Stimulated activated naive CD8-positive, alpha-beta T cell treated with anti-CD3 and anti-CD28 coated beads, Interleukin-15, Interleukin-2, amounts not matched to agents 100 ng/mL and 50 ng/mL, for 24 hours (primary cell): ENCODE measurements around the gene FRYL.
A peak's percentile ranks its signal among the peaks of the same experiment; 100 is the strongest.

Experiments used
- H3K27ac Mint-ChIP-seq: one replicate; pipeline ENCODE4 v1.8.0; 2021; ENCODE audit warnings: mild to moderate bottlenecking, mixed read lengths
- H3K27me3 Mint-ChIP-seq: one replicate; pipeline ENCODE4 v1.8.0; 2021; ENCODE audit warnings: mixed read lengths
- H3K36me3 Mint-ChIP-seq: one replicate; pipeline ENCODE4 v1.8.0; 2021; ENCODE audit warnings: low read depth, mixed read lengths
- H3K4me1 Mint-ChIP-seq: one replicate; pipeline ENCODE4 v1.8.0; 2021; ENCODE audit warnings: low read depth, mixed read lengths
- H3K4me3 Mint-ChIP-seq: one replicate; pipeline ENCODE4 v1.8.0; 2021; ENCODE audit warnings: mild to moderate bottlenecking, mixed read lengths
- H3K9me3 Mint-ChIP-seq: one replicate; pipeline ENCODE4 v1.8.0; 2021; ENCODE audit warnings: mixed read lengths

FRYL gene

DNA sequence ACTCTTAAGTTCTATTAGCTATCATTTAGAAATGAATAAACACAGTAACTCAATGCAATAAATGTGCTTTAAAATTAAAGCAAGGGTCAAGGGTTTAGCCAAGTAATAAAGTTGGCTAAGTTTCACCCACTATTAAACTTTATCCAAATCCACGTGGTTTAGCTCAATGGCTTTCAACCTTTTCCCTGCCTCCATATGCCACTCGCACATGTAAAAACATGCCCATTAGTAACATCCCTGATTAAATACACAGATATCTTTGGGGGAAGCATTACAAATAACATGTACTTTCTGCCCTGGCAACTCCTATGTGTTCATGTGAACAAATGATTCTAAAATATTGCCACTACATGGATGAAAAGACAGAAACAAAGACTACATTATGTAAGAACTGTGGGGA, 159.2 kb downstream of the FRYL start:
- Mint-ChIP-seq H3K27ac (no peak overlapping the region), H3K4me3 (no peak overlapping the region), H3K9me3 (no peaks in the 10 kb centered on the region), H3K4me1 (no peaks in the 10 kb centered on the region), H3K27me3 (no peaks in the 10 kb centered on the region), H3K36me3 (peaks cover 47% of the 10 kb centered on the region)

DNA sequence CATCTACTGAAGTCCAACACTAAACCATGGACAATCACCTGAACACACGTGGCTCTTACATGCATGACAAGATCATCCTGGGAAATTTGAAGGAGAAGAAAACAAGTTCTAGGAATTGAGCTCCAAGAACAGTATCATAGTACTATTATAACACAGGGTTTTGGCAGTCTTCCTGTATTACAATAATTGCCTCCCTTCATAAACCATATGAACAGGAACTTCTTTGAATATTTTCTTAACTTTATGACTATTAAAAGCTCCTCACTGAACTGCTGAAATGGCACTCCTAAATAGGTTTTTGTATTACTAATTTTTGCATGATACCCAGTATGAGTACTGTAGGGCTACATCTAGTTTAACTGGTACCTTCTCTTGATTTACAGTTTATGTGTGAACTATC, 160.0 kb downstream of the FRYL start:
- Mint-ChIP-seq H3K4me1 (no peaks in the 10 kb centered on the region), H3K27me3 (no peaks in the 10 kb centered on the region), H3K9me3 (no peaks in the 10 kb centered on the region), H3K36me3 (peaks cover 54% of the 10 kb centered on the region), H3K27ac (no peak overlapping the region), H3K4me3 (no peak overlapping the region)

DNA sequence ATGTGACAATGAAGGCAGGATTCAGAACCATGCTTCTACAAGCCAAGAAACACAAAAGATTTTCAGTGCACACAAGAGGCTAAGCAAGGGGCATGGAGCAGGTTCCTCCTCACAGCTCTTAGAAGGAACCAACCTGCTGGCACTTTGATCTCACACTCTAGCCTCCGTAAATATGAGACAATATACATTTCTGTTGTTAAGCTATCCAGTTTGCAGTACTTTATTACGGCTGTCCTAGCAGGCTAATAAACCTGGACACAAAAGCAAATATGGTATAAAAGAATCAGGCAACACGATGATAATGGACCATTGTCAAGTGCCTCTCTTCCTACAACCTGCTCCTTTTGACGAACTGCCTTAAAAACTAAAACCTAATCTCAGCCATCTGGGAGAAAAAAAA, 175.6 kb downstream of the FRYL start:
- Mint-ChIP-seq H3K27ac (no peak overlapping the region), H3K36me3 (peaks cover 28% of the 10 kb centered on the region), H3K4me3 (no peak overlapping the region), H3K9me3 (no peaks in the 10 kb centered on the region), H3K27me3 (no peaks in the 10 kb centered on the region), H3K4me1 (no peaks in the 10 kb centered on the region)

- H3K27me3 Mint-ChIP-seq = no peaks in the 10 kb centered on the region
- no peaks in the 10 kb centered on the region for H3K4me1 Mint-ChIP-seq
- H3K4me3 Mint-ChIP-seq = no peak overlapping the region
- peaks cover 28% of the 10 kb centered on the region for H3K36me3 Mint-ChIP-seq
- H3K27ac Mint-ChIP-seq = no peak overlapping the region
- H3K9me3 Mint-ChIP-seq = no peaks in the 10 kb centered on the region
These were observed 176.0 kb downstream of the FRYL start for GRCh38 chr4:48604041-48604440.

DNA sequence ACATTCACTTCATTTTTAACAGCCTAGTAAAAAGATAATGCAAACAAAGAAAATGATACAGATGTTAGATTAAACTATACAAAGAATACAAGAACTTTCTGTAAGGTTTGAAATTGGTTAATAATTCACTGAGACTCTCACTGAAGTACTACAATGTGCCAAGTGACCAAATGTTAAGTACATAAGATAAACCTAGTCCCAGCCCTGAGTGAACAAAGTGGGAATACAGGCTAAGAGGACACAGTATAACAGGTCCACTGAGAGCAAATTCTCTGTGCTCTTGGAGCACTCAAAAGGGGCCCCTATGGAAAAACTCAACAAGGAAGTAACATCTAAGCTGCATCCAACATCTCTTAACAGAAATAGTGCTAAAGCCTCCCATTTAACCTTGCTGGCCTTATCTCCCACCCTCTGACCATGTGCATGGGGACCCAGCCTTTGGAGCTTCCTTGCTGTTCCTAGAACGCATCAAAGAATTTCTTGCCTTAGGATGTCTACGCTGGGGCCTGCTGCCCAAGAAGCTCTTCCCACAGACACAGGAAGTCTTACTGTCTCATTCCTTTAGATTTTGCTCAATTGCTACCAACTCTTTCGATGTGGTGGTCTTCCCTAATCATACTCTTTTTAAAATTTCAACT, 176.6 kb downstream of the FRYL start:
- Mint-ChIP-seq H3K4me3 (no peak overlapping the region), H3K27ac (no peak overlapping the region), H3K27me3 (no peaks in the 10 kb centered on the region), H3K9me3 (no peaks in the 10 kb centered on the region), H3K36me3 (peaks cover 31% of the 10 kb centered on the region), H3K4me1 (no peaks in the 10 kb centered on the region)

DNA sequence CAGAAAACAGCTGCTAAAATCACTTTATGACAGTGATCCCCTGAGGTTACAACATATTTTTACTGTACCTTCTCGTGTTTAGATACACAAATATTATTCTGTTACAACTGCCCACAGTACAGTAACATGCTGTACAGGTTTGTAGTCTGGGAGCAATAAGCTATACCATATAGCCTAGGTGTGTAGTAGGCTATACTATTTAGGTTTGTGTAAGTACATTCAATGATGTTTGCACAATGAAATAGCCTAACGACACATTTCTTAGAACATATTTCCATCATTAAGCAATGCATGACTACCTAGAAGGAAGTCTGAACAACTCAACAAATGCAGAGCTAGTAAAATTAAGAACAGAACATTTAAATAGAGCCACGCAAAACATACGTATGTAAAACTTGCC, 177.3 kb downstream of the FRYL start:
- Mint-ChIP-seq H3K27ac (no peak overlapping the region), H3K9me3 (no peaks in the 10 kb centered on the region)

GRCh38 chr4:48602222-48602621, 177.9 kb downstream of the FRYL start:
- H3K36me3 Mint-ChIP-seq = peaks cover 30% of the 10 kb centered on the region

More for the DNA sequence above, 177.3 kb downstream of the FRYL start:
- no peaks in the 10 kb centered on the region for H3K4me1 Mint-ChIP-seq
- no peak overlapping the region for H3K4me3 Mint-ChIP-seq
- no peaks in the 10 kb centered on the region for H3K27me3 Mint-ChIP-seq
- peaks cover 30% of the 10 kb centered on the region for H3K36me3 Mint-ChIP-seq

GRCh38 chr4:48596336-48596735, 183.7 kb downstream of the FRYL start:
- Mint-ChIP-seq H3K9me3 (no peaks in the 10 kb centered on the region), H3K36me3 (peaks cover 35% of the 10 kb centered on the region), H3K4me1 (no peaks in the 10 kb centered on the region), H3K27me3 (no peaks in the 10 kb centered on the region), H3K4me3 (no peak overlapping the region), H3K27ac (no peak overlapping the region)

More at GRCh38 chr4:48602222-48602621, 177.9 kb downstream of the FRYL start:
- Mint-ChIP-seq H3K4me3 (no peak overlapping the region), H3K9me3 (no peaks in the 10 kb centered on the region), H3K27ac (no peak overlapping the region), H3K27me3 (no peaks in the 10 kb centered on the region), H3K4me1 (no peaks in the 10 kb centered on the region)

DNA sequence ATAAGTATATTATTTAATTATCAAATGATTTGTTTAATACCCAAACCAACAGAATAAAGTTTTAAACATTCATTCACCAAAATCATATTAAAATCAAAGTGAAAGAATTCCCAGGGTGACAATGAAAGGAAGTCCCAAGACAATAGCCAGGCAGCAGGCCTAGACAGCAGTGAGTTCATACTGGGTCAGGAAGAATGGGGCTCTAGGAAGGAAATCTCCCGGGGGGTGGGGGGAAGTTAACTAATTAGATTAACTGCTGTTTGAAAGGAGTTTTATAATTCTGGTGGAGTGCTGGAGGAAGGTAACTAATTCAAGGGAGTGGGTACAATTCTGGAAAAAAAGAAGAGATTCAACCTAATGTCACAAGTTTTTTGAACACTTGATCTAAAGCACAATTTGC, 185.9 kb downstream of the FRYL start:
- no peak overlapping the region for H3K4me3 Mint-ChIP-seq
- no peaks in the 10 kb centered on the region for H3K9me3 Mint-ChIP-seq
- no peaks in the 10 kb centered on the region for H3K27me3 Mint-ChIP-seq
- H3K36me3 Mint-ChIP-seq = peaks cover 46% of the 10 kb centered on the region
- no peak overlapping the region for H3K27ac Mint-ChIP-seq
- H3K4me1 Mint-ChIP-seq = no peaks in the 10 kb centered on the region

GRCh38 chr4:48591372-48591771, 188.7 kb downstream of the FRYL start:
- H3K4me3 Mint-ChIP-seq = no peak overlapping the region
- H3K27ac Mint-ChIP-seq = no peak overlapping the region
- peaks cover 51% of the 10 kb centered on the region for H3K36me3 Mint-ChIP-seq
- peaks cover 13% of the 10 kb centered on the region for H3K4me1 Mint-ChIP-seq
- H3K27me3 Mint-ChIP-seq = no peaks in the 10 kb centered on the region
- no peaks in the 10 kb centered on the region for H3K9me3 Mint-ChIP-seq

DNA sequence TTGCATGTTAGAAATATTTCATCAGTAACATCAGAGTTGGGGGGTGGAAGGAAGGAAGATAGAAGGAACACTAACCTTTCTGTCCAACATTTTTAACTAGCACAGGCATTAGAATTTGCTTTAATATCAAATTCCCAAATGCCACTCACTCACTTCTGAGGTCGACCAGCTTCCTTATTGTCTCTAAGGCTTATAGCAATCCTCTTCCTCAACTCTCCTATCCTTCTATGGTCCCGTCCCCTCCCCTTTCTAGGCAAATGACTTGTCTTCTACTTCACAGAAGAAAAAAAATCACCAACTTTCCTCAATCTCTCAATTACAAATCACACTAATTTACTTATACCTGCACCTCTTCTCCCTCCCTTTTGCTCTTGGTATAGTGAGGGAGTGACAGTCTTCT, 189.2 kb downstream of the FRYL start:
- Mint-ChIP-seq H3K4me1 (peaks cover 13% of the 10 kb centered on the region), H3K9me3 (no peaks in the 10 kb centered on the region), H3K4me3 (no peak overlapping the region), H3K27me3 (no peaks in the 10 kb centered on the region), H3K36me3 (peaks cover 56% of the 10 kb centered on the region), H3K27ac (peak overlapping the region; percentile 16)

GRCh38 chr4:48589098-48589445, 191.0 kb downstream of the FRYL start:
- Mint-ChIP-seq H3K27me3 (no peaks in the 10 kb centered on the region), H3K4me3 (no peak overlapping the region), H3K36me3 (peaks cover 48% of the 10 kb centered on the region), H3K9me3 (no peaks in the 10 kb centered on the region), H3K27ac (peak overlapping the region; percentile 32), H3K4me1 (peaks cover 13% of the 10 kb centered on the region)

- Mint-ChIP-seq H3K4me3 (no peak overlapping the region), H3K4me1 (peaks cover 13% of the 10 kb centered on the region), H3K27ac (peak overlapping the region; percentile 38), H3K27me3 (no peaks in the 10 kb centered on the region), H3K36me3 (peaks cover 48% of the 10 kb centered on the region), H3K9me3 (no peaks in the 10 kb centered on the region)
These were observed 191.6 kb downstream of the FRYL start for GRCh38 chr4:48588230-48589097.

DNA sequence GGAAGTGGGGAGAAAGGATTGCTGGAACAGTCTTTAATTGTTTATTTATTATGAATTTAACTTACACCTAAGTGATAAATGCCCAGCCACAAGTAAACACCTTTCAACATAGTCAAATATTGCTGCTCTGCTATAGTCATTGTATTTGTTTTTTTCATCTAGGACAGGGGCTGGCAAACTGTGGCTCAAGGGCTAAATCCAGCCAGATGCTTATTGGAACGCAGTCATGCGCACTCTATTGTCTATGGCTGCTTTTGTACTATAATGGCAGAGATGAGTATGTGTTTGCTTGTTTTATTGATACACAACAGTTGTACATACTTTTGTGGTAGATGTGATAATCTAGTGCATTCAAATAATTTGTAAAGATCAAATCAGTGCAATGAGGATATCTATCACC, 194.7 kb downstream of the FRYL start:
- Mint-ChIP-seq H3K9me3 (no peaks in the 10 kb centered on the region), H3K27me3 (no peaks in the 10 kb centered on the region), H3K27ac (peak overlapping the region; percentile 23), H3K36me3 (peaks cover 39% of the 10 kb centered on the region), H3K4me1 (peaks cover 13% of the 10 kb centered on the region), H3K4me3 (no peak overlapping the region)

DNA sequence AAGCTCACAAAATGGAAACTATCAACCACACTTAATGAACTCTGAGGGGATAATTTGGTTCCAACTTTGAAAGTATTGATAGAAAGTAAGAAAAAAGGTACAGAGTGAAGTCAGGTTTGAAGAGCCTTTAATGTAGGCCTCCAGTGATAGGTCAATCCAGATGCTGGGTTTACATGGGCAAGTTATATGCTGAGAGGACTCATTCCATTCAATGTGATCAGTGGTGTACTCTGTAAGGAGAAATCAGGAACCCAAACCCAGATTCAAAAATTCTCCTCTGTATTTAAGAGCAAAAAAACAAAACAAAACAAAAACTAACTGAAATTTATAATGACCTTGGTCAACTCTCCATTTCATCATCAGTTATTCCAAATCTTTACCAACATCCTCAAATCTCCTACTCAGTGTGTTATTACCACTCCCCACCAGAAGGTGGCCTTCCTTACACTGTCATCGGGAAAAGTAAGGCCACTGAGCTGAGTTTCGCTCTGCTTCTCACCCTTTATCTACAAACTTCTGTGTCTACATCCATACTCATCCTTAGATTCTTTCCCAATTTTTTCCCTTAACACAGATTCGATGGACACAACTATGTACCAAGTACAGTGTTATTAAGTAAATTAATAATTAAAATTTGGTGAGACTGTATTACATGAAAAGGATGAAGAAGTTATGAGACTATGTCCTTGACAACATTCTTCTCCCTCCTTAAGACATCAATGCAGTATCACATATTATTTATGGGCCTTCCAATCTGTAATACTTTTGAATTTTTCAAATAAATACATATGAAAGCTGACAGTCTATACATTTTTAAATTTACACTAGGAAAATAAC, 201.7 kb downstream of the FRYL start:
- Mint-ChIP-seq H3K9me3 (no peaks in the 10 kb centered on the region), H3K4me3 (no peak overlapping the region), H3K4me1 (no peaks in the 10 kb centered on the region), H3K27ac (no peak overlapping the region), H3K36me3 (peaks cover 31% of the 10 kb centered on the region), H3K27me3 (no peaks in the 10 kb centered on the region)
